ENCODE measurements around the gene KANSL3.
"Not testable (repeated sequence)": the region's sequence is repeated elsewhere in the genome, so short reads cannot be mapped to it uniquely, and the experiment has no call there.

KANSL3 gene

DNA sequence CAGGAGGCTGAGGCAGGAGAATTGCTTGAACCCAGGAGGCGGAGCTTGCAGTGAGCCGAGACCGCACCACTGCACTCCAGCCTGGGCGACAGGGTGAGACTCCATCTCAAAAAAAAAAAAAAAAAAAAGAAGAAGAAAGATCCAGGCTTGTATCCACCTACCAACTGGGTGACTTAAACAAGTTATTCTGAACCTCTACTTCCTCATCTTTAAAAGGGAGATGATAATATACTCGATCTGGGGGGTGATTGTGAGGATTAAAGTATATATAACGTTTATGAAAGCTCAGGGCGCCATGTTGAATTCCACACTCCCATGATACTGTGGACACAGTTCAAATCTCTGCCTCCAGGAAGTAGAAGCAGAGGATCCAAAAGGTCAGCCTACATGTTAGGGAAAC, 16.7 kb upstream of the KANSL3 start:
- DNase-seq (ENCODE audit: low spot score), result not testable (repeated sequence)

DNA sequence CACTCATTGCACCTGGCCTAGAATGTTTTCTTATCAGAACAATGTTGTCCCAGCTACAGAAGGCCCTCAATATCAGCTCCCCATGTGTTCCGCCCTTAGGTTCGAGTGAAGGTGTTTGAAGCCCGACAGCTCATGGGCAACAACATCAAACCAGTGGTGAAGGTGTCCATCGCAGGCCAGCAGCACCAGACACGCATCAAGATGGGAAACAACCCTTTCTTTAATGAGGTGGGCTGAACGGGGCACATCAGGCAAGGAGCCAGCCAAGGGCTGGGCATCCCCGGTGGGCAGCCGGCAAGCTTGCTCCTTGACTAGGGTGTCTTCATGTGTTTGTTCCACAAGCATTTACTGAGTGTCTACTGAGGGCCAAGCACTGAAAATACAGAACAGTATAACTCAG, 13.7 kb upstream of the KANSL3 start:
- no peak for DNase-seq (ENCODE audit: low spot score)

GRCh38 chr2:96649342-96649741, 11.2 kb upstream of the KANSL3 start:
- DNase-seq (ENCODE audit: low spot score), result no peak

DNA sequence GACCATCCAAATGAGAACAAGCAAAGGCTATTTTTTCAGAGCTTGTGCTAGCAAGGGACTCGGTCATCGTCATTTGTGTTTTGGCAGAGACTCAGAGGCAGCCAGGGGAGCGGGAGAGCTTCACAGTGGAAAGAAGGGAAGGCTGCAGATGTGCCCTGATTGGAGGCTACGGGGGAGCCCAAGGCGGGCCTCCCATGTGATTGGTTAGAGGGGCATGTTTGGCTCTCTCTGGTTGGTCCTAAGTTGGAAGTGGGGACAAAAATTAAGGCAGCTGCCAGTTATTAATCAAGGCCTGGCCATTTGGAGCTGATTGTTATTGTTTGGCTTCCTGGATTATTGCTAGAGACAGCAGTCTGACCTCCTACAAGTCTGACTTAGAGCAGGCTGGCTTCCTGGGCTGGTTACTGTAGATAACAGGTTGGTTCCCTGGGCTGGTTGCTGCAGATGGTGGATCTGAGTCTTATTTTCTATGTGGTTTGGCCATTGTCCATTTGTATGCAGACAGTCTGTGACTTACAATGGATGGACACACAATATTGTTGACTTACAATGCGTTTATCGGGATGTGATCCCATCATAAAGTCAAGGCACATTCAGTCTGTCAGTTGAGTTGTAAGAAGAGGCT, 10.3 kb upstream of the KANSL3 start:
- no peak for DNase-seq (ENCODE audit: low spot score)

DNA sequence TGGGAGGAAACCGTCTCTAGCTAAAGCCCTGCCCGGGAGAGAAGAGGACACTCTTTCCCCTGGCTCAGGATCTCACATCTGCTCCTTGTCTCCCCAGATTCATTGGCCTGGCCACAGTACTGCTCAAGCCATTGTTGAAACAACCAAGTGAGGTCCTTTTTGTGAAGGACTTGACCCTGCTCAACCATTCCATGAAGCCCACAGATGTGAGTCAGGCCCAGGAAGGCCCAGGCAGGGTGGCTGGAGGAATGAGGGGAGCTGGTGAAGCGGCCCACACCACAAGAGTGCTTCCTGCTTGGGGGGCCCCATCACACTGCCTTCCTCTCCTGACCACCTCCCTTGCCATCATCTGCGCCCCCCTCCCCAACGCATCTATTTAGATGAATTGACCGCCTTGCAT, 9.6 kb upstream of the KANSL3 start:
- DNase-seq (ENCODE audit: low spot score), result no peak

DNA sequence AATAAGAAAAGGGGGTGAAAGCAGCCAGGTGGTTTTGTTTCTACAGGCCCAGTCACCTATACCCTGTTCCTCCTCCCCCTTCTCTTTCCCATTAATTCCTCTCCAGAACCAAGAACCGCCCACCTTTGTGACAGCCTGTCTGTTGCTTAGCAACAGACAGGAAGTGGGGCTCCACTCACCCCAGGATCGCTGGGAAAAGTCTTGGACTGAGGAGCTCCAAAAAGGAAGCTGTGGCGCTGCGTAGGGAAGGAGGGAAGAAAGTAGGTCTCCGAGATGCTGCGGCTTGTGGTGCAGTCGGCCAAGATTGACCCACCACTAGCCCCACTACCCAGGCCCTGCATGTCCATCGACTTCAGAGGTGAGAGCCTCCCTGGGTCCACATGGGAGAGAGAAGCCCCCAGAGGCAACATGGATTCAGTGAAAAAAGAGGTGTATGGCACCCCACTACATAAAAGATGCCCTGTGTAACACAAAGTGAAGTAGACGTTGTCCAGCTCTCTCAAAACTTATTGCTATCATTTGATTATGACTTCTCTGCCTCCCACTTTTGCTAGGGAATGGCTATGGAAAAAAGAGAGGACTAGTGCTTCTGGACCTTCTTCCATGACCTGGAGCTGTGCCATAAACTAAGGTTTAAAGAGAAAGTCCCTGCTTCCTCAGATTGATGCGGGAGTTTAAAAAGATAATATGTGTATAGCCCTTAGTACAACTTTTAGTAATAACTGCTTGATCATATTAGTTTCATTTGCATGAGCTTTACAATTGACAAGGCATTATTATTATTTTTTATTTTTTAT, 4.7 kb upstream of the KANSL3 start, which contains the start of gene FER1L5:
TSS of gene FER1L5 (plus strand) at position 201 of the 797 bp plus-strand sequence. CDS start at position 274, 73 bp downstream.
- DNase-seq (ENCODE audit: low spot score), result peak; percentile 80

DNA sequence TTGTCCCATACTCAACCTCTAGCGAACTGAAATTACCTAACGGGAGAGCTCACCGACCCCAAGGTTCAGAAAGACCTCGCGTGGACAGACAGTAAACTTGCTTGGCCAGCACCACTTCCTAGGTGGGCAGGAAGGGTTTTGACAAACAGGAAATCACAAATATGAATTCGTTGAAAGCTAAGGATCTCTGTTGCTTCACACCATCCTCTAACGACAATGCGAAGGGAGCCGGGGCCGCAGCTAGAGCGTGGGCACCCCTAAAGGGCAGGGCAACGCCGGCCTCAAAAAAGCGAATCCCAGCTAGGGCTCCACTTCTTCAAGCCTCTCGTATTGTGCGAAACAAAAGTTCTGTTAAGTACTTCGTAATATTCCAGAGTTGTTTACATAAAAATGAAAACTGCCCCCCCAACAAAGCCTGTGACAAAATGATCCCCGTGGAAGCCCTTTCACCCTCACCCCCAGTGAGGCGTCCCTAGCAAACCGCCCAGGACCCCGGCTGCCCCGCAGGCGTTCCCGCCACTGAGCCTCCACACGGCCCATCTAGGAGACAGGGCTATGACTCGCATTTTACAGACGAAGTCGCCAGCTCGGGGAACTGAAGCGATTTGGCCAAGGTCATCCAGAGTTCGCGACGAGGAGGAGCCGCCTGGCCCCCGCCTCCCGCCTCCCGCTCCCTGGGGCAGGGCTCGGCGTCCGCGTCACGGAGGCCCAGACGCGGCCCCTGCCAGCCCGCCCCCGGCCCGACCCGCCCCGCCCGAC, 548 bp downstream of the KANSL3 start:
- peak; percentile 94 for DNase-seq (ENCODE audit: low spot score)

DNA sequence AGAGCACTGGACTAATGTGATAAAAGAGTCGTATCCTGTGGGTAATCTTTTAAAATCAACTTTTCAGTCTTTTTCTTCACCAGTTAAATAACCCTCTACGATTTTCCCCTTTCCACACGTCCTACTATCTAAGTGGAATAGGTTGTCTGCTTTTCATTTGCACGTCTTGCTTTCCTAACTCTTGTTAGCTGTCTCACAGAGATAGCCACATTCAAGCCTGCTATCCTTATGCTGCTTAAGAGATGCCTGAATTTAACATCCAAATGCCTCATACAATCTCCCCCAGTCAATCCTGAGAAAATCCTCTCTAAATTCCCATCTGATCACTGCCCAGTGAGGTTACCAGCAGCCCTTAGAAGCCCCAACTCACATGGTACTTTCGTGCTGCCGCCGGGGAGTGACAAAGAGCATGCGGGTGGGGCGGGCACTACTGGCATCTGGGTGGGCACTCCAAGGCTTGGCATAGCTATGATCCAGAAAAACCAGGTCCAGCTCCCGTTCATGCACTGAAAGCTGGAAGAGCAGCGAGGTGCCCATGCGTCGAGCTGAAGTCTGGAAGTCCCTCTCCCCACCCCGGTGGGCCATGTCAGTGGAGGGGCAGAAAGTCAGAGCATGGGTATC, 1.5 kb downstream of the KANSL3 start:
- peak; percentile 14 for DNase-seq (ENCODE audit: low spot score)

GRCh38 chr2:96633641-96634040, 4.5 kb downstream of the KANSL3 start:
- no peak for DNase-seq (ENCODE audit: low spot score)

GRCh38 chr2:96631804-96632435, 6.2 kb downstream of the KANSL3 start:
- DNase-seq (ENCODE audit: low spot score), result peak; percentile 80

- no peak for DNase-seq (ENCODE audit: low spot score)
These were observed 11.6 kb downstream of the KANSL3 start for GRCh38 chr2:96626553-96626942.

- no peak for DNase-seq (ENCODE audit: low spot score)
These were observed 12.2 kb downstream of the KANSL3 start for GRCh38 chr2:96625571-96626552.

DNA sequence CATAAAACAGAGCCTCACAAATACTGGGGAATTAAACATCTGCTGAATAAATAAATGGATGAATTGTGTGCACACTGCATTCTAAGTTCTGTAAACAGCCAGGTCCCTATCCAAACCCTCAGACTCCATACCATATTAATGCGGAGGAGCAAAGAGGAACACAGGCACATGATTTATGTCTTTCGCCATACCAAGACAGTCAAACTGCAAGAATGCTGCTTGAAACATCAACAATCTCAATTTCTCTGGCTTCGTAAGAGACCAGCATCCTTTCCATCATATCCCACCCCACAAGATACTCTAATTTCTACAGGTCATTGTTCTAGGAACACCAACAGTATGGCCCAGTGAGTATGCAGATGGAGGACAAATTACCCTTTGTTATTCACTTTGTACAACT, 15.0 kb downstream of the KANSL3 start:
- no peak for DNase-seq (ENCODE audit: low spot score)

DNA sequence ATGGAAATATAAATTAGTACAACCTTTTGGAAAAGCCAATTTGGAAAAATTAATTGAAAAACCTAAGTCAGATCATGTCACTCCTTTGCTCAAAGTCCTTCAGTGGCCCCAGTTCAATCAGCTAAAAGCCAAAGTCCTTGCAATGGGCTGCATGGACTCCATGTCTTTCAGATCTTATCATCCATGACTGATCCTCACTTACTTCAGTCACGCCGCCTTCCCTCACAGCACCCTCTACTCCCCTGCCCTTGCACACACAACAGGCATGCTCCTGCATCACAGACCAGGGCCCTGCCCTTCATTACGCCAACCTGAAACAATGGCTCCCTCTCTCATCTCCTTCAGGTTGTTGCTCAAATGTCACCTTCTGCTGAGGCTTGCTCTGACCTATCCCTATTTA, 15.6 kb downstream of the KANSL3 start:
- no peak for DNase-seq (ENCODE audit: low spot score)

DNA sequence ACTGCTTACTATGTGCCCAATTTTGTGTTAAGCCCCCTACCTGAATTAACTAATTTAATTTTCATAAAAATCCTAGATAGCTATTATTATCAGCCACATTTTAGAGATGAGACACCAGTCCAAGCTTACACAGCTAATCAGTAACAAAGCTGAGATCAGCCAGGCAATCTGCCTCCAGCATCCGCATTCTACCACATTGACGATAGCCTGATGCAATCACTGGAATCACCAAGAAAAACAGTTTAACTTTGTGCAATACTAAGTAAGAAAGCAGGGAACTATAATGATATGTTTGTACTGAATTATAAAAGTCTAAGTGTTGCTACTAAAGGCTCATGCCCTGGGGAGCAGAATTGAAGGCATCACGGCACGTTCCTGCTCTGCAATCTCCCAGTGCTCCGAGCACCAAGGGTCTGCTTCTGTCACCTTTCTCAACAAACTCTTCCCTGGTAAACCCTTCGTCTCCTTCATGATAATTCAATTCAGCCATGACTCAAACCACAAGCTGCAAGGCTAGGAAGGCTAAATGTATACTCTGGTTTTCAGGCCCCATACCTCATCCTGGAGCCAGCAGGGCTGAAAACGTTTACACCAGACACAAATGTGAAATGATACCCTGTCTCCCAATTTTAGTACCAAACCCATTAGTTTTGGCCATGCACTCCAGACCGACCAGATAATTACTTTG, 19.4 kb downstream of the KANSL3 start:
- peak; percentile 52 for DNase-seq (ENCODE audit: low spot score)

GRCh38 chr2:96617012-96617411, 21.1 kb downstream of the KANSL3 start:
- DNase-seq (ENCODE audit: low spot score), result no peak

GRCh38 chr2:96616535-96616934, 21.6 kb downstream of the KANSL3 start:
- DNase-seq (ENCODE audit: low spot score), result no peak

DNA sequence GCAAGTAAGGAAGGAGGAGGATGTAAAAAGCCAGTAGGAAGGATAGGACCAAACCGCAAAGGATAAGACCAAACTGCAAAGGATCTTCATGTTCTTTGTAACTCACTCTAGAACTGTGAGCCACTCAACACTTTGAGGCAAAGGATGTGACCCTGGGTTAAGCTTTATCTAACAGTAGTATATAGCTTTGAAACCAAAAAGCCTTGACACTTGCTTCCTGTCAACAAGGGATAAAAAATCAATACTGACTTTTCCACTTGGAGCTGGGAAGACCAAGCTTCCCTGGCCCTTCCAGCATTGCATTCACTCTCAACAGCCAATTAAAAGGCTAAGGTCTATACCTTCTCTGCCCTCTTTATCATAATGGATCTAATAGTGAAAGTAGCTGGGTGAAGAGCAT, 22.0 kb downstream of the KANSL3 start:
- DNase-seq (ENCODE audit: low spot score), result no peak

- peak; percentile 91 for DNase-seq (ENCODE audit: low spot score)
These were observed 29.4 kb downstream of the KANSL3 start for GRCh38 chr2:96608469-96609455.
